Panc1 (cell line): Measurements from ENCODE around the gene NR0B1. TPM values are rescaled to one million over a fixed set of nuclear protein-coding genes. Genes with fewer than 3 reads are reported as not detected.

Experiments used
- ATAC-seq: fragments of 200-7000 bp; cut with Tn5 transposase; 2 replicates; pipeline ENCODE4 v1.9.1; 2020; ENCODE audit warnings: mild to moderate bottlenecking, moderate library complexity
- BruUV-seq: library from RNA; stranded (reverse); fragments of 400-500 nt; replicated peaks from 2 replicates; lab custom pipeline; 2021; lab: Mats Ljungman, UMichigan
- CTCF ChIA-PET: fragments of 300-600 bp; sonication (Branson Sonifier 250); formaldehyde crosslinking; loops from one replicate; lab custom pipeline; 2022; ENCODE audit warnings: antibody characterized with exemption; lab: Charles Lee
- POLR2A ChIA-PET: fragments of 300-600 bp; sonication (Branson Sonifier 250); formaldehyde crosslinking; loops from one replicate; lab custom pipeline; 2022; ENCODE audit warnings: antibody characterized with exemption; lab: Charles Lee
- DNase-seq: peaks from one replicate; pipeline ENCODE4 v3.0.0-alpha.2; 2010; ENCODE audit warnings: low read depth, low spot score
- H3K27ac ChIP-seq: 2 replicates; pipeline ENCODE4 v1.5.1; 2011; ENCODE audit warnings: mild to moderate bottlenecking, low read length, inconsistent platforms
- H3K27me3 ChIP-seq: fragments of 200-500 bp; sonication (Bioruptor generic); 2 replicates; pipeline ENCODE4 v1.6.0; 2014; ENCODE audit warnings: low read length, inconsistent platforms; ENCODE audit not compliant: control insufficient read depth, insufficient read depth
- H3K36me3 ChIP-seq: fragments of 200-500 bp; sonication (Bioruptor generic); 2 replicates; pipeline ENCODE4 v1.5.1; 2014; ENCODE audit warnings: inconsistent platforms, mild to moderate bottlenecking, low read length, moderate library complexity; ENCODE audit not compliant: control insufficient read depth, insufficient read depth
- H3K4me1 ChIP-seq: 2 replicates; pipeline ENCODE4 v1.5.1; 2011; ENCODE audit warnings: inconsistent platforms, mild to moderate bottlenecking, low read length, moderate library complexity; ENCODE audit not compliant: control insufficient read depth, insufficient read depth
- H3K4me3 ChIP-seq, 2 experiments: 2 replicates each; pipeline ENCODE4 v1.5.1; 2011 to 2012; ENCODE audit warnings: low read depth in 2 of 2, low read length in 2 of 2, mild to moderate bottlenecking in 2 of 2, inconsistent platforms in 1 of 2, moderate library complexity in 1 of 2
- H3K9me3 ChIP-seq: fragments of 200-500 bp; sonication (Bioruptor generic); 2 replicates; pipeline ENCODE4 v1.5.1; 2014; ENCODE audit warnings: low read depth, mild to moderate bottlenecking, inconsistent platforms, low read length, moderate library complexity; ENCODE audit not compliant: control insufficient read depth, insufficient read depth
- CTCF ChIP-seq: fragments of 450-650 bp; IDR thresholded peaks from 2 replicates; pipeline ENCODE4 v1.5.1; 2017; ENCODE audit warnings: mild to moderate bottlenecking
- POLR2AphosphoS5 ChIP-seq: IDR thresholded peaks from 2 replicates; pipeline ENCODE4 v1.6.1; 2012; ENCODE audit warnings: mild to moderate bottlenecking, low read depth, low read length, moderate library complexity
- REST ChIP-seq, 2 experiments: IDR thresholded peaks; 2 replicates each; pipeline ENCODE4 v1.6.1; 2011 to 2012; ENCODE audit warnings: low read depth in 2 of 2, control low read depth in 1 of 2, low read length in 1 of 2, mild to moderate bottlenecking in 1 of 2, moderate library complexity in 1 of 2; ENCODE audit not compliant: insufficient read depth in 1 of 2
- SIN3A ChIP-seq: IDR thresholded peaks from 2 replicates; pipeline ENCODE4 v1.6.1; 2012; ENCODE audit warnings: low read depth, mild to moderate bottlenecking, low read length, moderate library complexity, borderline replicate concordance; ENCODE audit not compliant: insufficient read depth
- TCF7L2 ChIP-seq: IDR thresholded peaks from 2 replicates; pipeline ENCODE4 v1.6.1; 2011; ENCODE audit warnings: mild to moderate bottlenecking, low read depth, low read length, inconsistent platforms
- in situ Hi-C: cut with HindIII; loops from 2 replicates; pipeline ENCODE4 v1.10.0; 2016; ENCODE audit warnings: low sequenced_read_pairs, low pct_unique_long_range_greater_than_20kb
- intact Hi-C: fragments of 100-400 bp; cut with micrococcal nuclease; formaldehyde crosslinking; loops from one replicate; pipeline ENCODE4 v1.10.0; 2022; ENCODE audit not compliant: unreplicated experiment
- total RNA-seq: library from RNA; stranded (reverse); gene quantifications from one replicate; pipeline ENCODE4 v1.2.1, GENCODE V29; 2021; ENCODE audit not compliant: unreplicated experiment

Gene NR0B1
- total RNA-seq, 1 experiment from 2014 or later, result not detected

- ChIA-PET CTCF (no interaction called here), POLR2A (no interaction called here)
- Histone ChIP-seq H3K27ac (no peak overlapping the region), H3K4me3 (no peak overlapping the region), H3K27me3 (no peaks in the 10 kb centered on the region), H3K9me3 (no peaks in the 10 kb centered on the region), H3K4me1 (no peaks in the 10 kb centered on the region), H3K36me3 (no peaks in the 10 kb centered on the region)
- TF ChIP-seq TCF7L2, result no peak
- no peak for TF ChIP-seq REST (IDR thresholded peaks at IDR 0.05; ENCODE audit: insufficient read depth in 1 of 2, low read depth in 2 of 2, low read length in 1 of 2)
- no peak for TF ChIP-seq POLR2AphosphoS5
- no peak for TF ChIP-seq SIN3A
- no peak for TF ChIP-seq CTCF
- intact Hi-C loops (no loop called here), in situ Hi-C loops (no loop called here)
- no TSS peak for BruUV-seq
- ATAC-seq, result no peak
- DNase-seq, result no peak
These were observed 34.0 kb upstream of the NR0B1 start for GRCh38 chrX:30343206-30343605.

GRCh38 chrX:30340753-30341152 lies 31.6 kb upstream of the NR0B1 start:
- ATAC-seq (no peak), DNase-seq (no peak)
- in situ Hi-C loops (no loop called here), intact Hi-C loops (no loop called here)
- BruUV-seq, result no TSS peak
- no peak overlapping the region for H3K4me3 ChIP-seq
- H3K27ac ChIP-seq, result no peak overlapping the region
- H3K9me3 ChIP-seq, result no peaks in the 10 kb centered on the region
- H3K27me3 ChIP-seq, result no peaks in the 10 kb centered on the region
- TF ChIP-seq POLR2AphosphoS5 (no peak), REST (IDR thresholded peaks at IDR 0.05; ENCODE audit: insufficient read depth in 1 of 2, low read depth in 2 of 2, low read length in 1 of 2) (no peak)
- H3K4me1 ChIP-seq, result no peaks in the 10 kb centered on the region
- ChIA-PET POLR2A (no interaction called here), CTCF (no interaction called here)
- H3K36me3 ChIP-seq, result no peaks in the 10 kb centered on the region
